DMS153 treated with DMSO at 0.1 percent for 48 hours (cell line): Measurements from ENCODE around the gene SVIL.
"Not testable (repeated sequence)": the region's sequence is repeated elsewhere in the genome, so short reads cannot be mapped to it uniquely, and the experiment has no call there.

Experiments
- DNase-seq: peaks from one replicate; lab custom pipeline; 2025; ENCODE audit not compliant: unreplicated experiment; lab: John Stamatoyannopoulos, UW

Gene SVIL

GRCh38 chr10:29546773-29547313 lies 87.9 kb downstream of the SVIL start:
- DNase-seq = no peak

- no peak for DNase-seq
Measured at GRCh38 chr10:29545122-29545521, 89.6 kb downstream of the SVIL start.

- peak; percentile 7 for DNase-seq
Measured at GRCh38 chr10:29543715-29544114, 91.1 kb downstream of the SVIL start.

DNA sequence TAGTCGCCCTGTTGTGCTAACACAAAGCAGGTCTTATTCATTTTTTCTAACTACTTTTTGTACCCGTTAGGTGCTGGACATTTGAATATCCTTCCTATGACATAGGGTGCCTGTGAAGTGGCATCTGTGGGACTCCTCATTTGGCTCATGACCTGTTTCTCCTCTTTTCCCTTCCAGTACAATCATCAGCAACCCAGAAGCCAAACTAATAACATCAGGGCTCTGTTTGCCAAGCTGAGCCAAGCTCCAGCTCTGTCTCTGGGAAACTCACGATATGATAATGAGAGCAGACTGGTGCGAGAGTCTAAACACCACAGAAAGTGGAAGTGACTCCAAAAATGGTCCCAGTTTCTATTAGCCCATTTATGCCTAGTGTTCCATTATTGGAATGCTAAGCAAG lies 92.0 kb downstream of the SVIL start:
- no peak for DNase-seq

GRCh38 chr10:29541422-29542210 lies 93.2 kb downstream of the SVIL start:
- no peak for DNase-seq

DNA sequence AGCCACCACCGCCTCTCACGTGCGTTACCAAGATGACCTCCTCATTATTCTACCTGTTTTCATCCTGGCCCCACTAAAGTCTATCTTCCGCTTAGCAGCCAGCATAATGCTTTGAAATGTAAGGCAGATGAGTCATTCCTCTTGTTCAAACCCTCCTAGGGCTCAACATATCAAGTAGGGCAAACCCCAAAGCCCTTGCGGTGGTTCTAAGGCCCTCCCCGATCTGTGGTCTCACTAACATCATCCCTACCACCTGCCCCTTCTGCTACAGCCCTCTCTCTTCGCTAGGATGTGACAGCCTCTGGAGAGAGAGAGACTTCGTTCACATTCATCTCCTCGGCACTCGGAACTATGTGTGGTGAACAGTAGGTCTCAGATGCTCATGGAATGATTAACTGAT lies 94.8 kb downstream of the SVIL start:
- no peak for DNase-seq

DNA sequence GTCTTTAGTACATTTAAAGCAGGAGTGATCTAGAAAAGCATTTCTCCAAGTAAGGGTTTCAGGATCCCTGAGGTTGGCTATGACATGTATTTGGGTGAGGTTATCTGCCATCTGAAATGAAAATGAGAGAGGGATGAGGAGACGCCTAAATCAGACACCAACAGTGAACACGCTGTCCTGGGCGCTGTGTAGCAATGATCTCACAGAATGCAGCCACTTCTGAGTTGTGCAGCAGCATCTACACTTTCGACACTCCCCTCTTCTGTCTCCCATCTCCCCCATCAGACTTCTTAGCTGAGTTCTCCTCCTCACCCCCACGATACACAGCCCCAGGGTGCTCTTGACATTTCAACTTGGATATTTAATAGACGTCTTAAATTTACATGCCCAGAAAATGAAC lies 95.4 kb downstream of the SVIL start:
- DNase-seq = no peak

DNA sequence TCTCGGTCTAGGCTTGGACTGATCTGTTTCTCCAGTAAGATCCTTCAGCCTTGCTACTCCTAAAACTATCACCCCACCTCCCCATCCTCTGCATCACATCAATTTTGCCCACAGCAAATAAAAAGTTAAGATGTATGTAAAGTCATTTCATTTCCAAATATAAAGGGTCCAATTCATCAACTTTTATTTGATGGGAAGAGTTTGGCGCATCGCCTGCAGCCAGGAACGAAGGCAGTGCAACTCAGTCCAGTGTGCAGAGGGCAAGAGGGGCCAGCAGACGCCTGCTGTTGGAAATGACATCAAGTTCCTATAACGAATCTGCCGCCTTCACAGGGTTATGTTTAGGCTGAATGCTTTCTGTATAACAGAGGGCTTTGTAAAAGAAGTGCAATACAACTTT lies 97.0 kb downstream of the SVIL start:
- no peak for DNase-seq

- not testable (repeated sequence) for DNase-seq
Measured at GRCh38 chr10:29536691-29537090, 98.1 kb downstream of the SVIL start.

- no peak for DNase-seq
Measured at GRCh38 chr10:29535778-29536453, 98.9 kb downstream of the SVIL start.

- no peak for DNase-seq
Measured at GRCh38 chr10:29535012-29535777, 99.6 kb downstream of the SVIL start.

- no peak for DNase-seq
Measured at GRCh38 chr10:29534590-29534989, 100.2 kb downstream of the SVIL start.

- no peak for DNase-seq
Measured at GRCh38 chr10:29533696-29534285, 101.0 kb downstream of the SVIL start.

GRCh38 chr10:29533046-29533445 lies 101.7 kb downstream of the SVIL start:
- no peak for DNase-seq

GRCh38 chr10:29532256-29532878 lies 102.4 kb downstream of the SVIL start:
- DNase-seq = no peak

GRCh38 chr10:29530112-29530976 lies 104.4 kb downstream of the SVIL start:
- DNase-seq = no peak

GRCh38 chr10:29529146-29529545 lies 105.6 kb downstream of the SVIL start:
- DNase-seq = no peak

GRCh38 chr10:29525762-29526161 lies 109.0 kb downstream of the SVIL start:
- no peak for DNase-seq

GRCh38 chr10:29524720-29525119 lies 110.1 kb downstream of the SVIL start:
- DNase-seq = no peak

DNA sequence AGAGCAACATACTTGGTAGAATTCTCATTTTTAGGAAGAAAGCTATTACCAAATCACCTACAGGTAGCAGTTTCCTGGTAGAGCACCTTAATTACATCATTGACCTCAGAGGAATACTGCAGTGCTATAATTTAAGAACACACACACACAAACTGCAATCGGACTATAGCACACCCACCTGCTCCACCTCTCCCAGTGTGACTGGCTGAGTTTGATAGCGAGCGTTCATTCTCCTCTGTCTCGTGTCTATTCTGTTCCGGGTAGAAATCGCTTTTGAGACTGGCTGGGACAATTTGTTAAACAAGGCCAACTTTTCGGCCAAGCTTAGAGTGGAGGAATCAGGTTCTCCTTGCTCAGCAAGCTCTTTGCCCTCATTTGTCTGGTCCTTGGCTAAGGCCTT lies 110.5 kb downstream of the SVIL start:
- DNase-seq = no peak
